ENCODE measurements around the gene YOD1. TPM values are rescaled to one million over a fixed set of nuclear protein-coding genes. Genes with fewer than 3 reads are reported as not detected.

YOD1 gene
- total and polyA plus RNA-seq, 10 of the 15 experiments (the other 5 are each of a cell fraction or from before 2014, with no cell fraction given), result 2.1 to 7.9 (median 5.0) TPM

DNA sequence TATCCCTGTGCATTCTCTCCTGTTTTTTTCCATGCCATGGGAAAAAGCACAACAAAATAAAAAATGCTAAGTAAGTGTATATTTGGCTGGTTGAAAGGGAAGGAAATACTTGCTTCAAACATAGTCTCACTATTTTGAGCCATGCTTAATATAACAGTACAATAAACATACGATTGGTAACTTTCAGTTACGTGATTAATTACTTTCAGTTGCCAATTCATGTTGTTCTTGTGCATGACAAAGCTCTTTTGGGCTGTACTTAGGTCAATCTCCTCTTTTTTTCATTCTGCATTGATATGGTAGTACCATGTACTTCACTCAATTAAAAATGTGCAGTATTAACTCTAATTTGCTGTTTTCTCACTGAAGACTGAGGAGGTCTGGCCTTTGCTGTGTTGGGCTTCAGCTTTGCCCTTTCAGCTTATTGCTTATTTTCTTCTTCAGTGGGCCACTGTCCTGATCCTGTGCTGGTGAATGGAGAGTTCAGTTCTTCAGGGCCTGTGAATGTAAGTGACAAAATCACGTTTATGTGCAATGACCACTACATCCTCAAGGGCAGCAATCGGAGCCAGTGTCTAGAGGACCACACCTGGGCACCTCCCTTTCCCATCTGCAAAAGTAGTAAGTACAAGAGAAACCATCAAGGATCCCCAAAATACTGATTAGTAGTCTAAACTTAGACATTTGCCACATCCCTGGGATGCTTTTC is 40.3 kb upstream of the YOD1 start (continued):
- TF ChIP-seq NFYA (IDR thresholded peaks at IDR 0.05; ENCODE audit: borderline replicate concordance, low read depth, low read length) (no peak), TARDBP (IDR thresholded peaks at IDR 0.05; ENCODE audit: borderline replicate concordance) (no peak), MEF2A (IDR thresholded peaks at IDR 0.05; ENCODE audit: insufficient read depth, low read depth, low read length) (0 out of 2 replicates have a peak, but pooled peaks have one; percentile 31), CHD2 (IDR thresholded peaks at IDR 0.05; ENCODE audit: borderline replicate concordance, low read depth, low read length) (no peak)
- TF ChIP-seq, protein P1, sequence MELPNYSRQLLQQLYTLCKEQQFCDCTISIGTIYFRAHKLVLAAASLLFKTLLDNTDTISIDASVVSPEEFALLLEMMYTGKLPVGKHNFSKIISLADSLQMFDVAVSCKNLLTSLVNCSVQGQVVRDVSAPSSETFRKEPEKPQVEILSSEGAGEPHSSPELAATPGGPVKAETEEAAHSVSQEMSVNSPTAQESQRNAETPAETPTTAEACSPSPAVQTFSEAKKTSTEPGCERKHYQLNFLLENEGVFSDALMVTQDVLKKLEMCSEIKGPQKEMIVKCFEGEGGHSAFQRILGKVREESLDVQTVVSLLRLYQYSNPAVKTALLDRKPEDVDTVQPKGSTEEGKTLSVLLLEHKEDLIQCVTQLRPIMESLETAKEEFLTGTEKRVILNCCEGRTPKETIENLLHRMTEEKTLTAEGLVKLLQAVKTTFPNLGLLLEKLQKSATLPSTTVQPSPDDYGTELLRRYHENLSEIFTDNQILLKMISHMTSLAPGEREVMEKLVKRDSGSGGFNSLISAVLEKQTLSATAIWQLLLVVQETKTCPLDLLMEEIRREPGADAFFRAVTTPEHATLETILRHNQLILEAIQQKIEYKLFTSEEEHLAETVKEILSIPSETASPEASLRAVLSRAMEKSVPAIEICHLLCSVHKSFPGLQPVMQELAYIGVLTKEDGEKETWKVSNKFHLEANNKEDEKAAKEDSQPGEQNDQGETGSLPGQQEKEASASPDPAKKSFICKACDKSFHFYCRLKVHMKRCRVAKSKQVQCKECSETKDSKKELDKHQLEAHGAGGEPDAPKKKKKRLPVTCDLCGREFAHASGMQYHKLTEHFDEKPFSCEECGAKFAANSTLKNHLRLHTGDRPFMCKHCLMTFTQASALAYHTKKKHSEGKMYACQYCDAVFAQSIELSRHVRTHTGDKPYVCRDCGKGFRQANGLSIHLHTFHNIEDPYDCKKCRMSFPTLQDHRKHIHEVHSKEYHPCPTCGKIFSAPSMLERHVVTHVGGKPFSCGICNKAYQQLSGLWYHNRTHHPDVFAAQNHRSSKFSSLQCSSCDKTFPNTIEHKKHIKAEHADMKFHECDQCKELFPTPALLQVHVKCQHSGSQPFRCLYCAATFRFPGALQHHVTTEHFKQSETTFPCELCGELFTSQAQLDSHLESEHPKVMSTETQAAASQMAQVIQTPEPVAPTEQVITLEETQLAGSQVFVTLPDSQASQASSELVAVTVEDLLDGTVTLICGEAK (IDR thresholded peaks at IDR 0.05; ENCODE audit: borderline replicate concordance), result no peak
